SK-N-SH treated with all-trans-retinoic acid at 6 μM for 48 hours (cell line): Measurements from ENCODE around the gene ARHGEF11.

Experiments used
- ARNTL ChIP-seq: fragments of 450-650 bp; formaldehyde crosslinking; IDR thresholded peaks from 2 replicates; pipeline ENCODE4 v1.5.0; 2020; ENCODE audit warnings: low read depth, mild to moderate bottlenecking, moderate library complexity, borderline replicate concordance
- PPARA ChIP-seq: fragments of 250-450 bp; sonication (Bioruptor Pico); IDR thresholded peaks from 2 replicates; pipeline ENCODE4 v1.5.0; 2020; ENCODE audit warnings: mild to moderate bottlenecking, borderline replicate concordance
- TCF4 ChIP-seq: fragments of 250-450 bp; sonication (Bioruptor Pico); IDR thresholded peaks from 2 replicates; pipeline ENCODE4 v1.8.0; 2021; ENCODE audit warnings: mild to moderate bottlenecking, moderate library complexity, borderline replicate concordance
- TF ChIP-seq, protein P1 (sequence below): fragments of 250-450 bp; sonication (Bioruptor Pico); IDR thresholded peaks from 2 replicates; pipeline ENCODE4 v1.5.1; 2020; ENCODE audit warnings: low read depth, mild to moderate bottlenecking, moderate library complexity

DNA sequence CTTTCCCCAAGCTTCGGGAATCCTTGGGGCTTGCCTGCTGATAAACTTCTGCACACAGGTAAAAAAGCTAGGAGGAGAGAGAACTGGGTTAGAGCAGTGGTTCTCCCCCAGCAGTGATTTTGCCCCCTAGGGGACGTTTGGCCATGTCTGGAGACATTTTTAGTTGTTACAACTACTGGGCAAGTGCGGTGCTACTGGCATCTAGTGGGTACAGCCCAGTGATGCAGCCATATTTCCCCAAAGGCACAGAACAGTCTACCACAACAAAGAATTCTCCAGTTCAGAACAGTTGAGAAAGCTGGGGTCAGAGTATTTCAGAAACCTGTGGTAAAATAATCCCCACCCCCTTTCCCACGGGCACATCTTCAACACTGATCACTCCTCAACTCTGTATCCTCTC, 83.8 kb downstream of the ARHGEF11 start:
- no peak for TF ChIP-seq TCF4 (CRISPR knock-in tag)
- TF ChIP-seq ARNTL (CRISPR knock-in tag): no peak
- TF ChIP-seq PPARA (CRISPR knock-in tag): no peak
- TF ChIP-seq, protein P1, sequence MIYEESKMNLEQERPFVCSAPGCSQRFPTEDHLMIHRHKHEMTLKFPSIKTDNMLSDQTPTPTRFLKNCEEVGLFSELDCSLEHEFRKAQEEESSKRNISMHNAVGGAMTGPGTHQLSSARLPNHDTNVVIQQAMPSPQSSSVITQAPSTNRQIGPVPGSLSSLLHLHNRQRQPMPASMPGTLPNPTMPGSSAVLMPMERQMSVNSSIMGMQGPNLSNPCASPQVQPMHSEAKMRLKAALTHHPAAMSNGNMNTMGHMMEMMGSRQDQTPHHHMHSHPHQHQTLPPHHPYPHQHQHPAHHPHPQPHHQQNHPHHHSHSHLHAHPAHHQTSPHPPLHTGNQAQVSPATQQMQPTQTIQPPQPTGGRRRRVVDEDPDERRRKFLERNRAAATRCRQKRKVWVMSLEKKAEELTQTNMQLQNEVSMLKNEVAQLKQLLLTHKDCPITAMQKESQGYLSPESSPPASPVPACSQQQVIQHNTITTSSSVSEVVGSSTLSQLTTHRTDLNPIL: no peak
